CD4-positive, alpha-beta memory T cell (primary cell): ENCODE results near the gene RET. TPM values are rescaled to one million over a fixed set of nuclear protein-coding genes. Genes with fewer than 3 reads are reported as not detected.

Experiments
- CTCF ChIA-PET: fragments of 350-600 bp; sonication (Branson Sonifier 250); formaldehyde crosslinking; loops from one replicate; lab custom pipeline; 2021; ENCODE audit warnings: inconsistent platforms; ENCODE audit not compliant: partially characterized antibody; lab: Charles Lee
- POLR2A ChIA-PET: fragments of 350-600 bp; sonication (Branson Sonifier 250); formaldehyde crosslinking; loops from one replicate; lab custom pipeline; 2021; ENCODE audit not compliant: partially characterized antibody; lab: Charles Lee
- DNase-seq, 5 donors: peaks; one replicate each; pipeline versions ENCODE4 v3.0.0 to v3.0.0-alpha.2; 2020 to 2022; ENCODE audit warnings: mixed read lengths in 1 of 5
- H3K27ac ChIP-seq: one replicate; pipeline ENCODE4 v1.7.0; 2013; ENCODE audit warnings: low read depth, low read length
- H3K27me3 ChIP-seq: 2 replicates; pipeline ENCODE4 v1.7.0; 2013; ENCODE audit warnings: mild to moderate bottlenecking, low read length, moderate library complexity; ENCODE audit not compliant: insufficient read depth
- H3K36me3 ChIP-seq: 2 replicates; pipeline ENCODE4 v1.7.0; 2013; ENCODE audit warnings: mild to moderate bottlenecking, low read length, moderate library complexity; ENCODE audit not compliant: insufficient read depth
- H3K4me1 ChIP-seq: 2 replicates; pipeline ENCODE4 v1.7.0; 2013; ENCODE audit warnings: mild to moderate bottlenecking, low read length, moderate library complexity; ENCODE audit not compliant: insufficient read depth
- H3K4me3 ChIP-seq, 2 donors: one replicate each; pipeline ENCODE4 v1.7.0; 2013; ENCODE audit warnings: low read length in 2 of 2, mild to moderate bottlenecking in 1 of 2
- H3K9me3 ChIP-seq, 2 donors: one replicate each; pipeline ENCODE4 v1.7.0; 2013; ENCODE audit warnings: low read length in 2 of 2, control low read depth in 1 of 2; ENCODE audit not compliant: control insufficient read depth in 1 of 2
- H3K27ac Mint-ChIP-seq, 7 donors: one replicate each; pipeline ENCODE4 v1.8.0; 2020 to 2021; ENCODE audit warnings: mixed read lengths in 7 of 7, mild to moderate bottlenecking in 6 of 7, inconsistent platforms in 3 of 7, moderate library complexity in 3 of 7
- H3K27me3 Mint-ChIP-seq, 2 donors: one replicate each; pipeline ENCODE4 v1.8.0; 2020 to 2021; ENCODE audit warnings: mixed read lengths in 2 of 2
- H3K36me3 Mint-ChIP-seq, 2 donors: one replicate each; pipeline ENCODE4 v1.8.0; 2020 to 2021; ENCODE audit warnings: mixed read lengths in 2 of 2, inconsistent platforms in 1 of 2, mild to moderate bottlenecking in 1 of 2
- H3K4me1 Mint-ChIP-seq, 4 donors: one replicate each; pipeline ENCODE4 v1.8.0; 2020 to 2021; ENCODE audit warnings: mixed read lengths in 4 of 4, mild to moderate bottlenecking in 1 of 4
- H3K4me3 Mint-ChIP-seq, 8 donors: one replicate each; pipeline ENCODE4 v1.8.0; 2020 to 2021; ENCODE audit warnings: mixed read lengths in 8 of 8, mild to moderate bottlenecking in 7 of 8, moderate library complexity in 6 of 8, inconsistent platforms in 3 of 8
- H3K9me3 Mint-ChIP-seq, 8 donors: one replicate each; pipeline ENCODE4 v1.8.0; 2020 to 2021; ENCODE audit warnings: mixed read lengths in 8 of 8, mild to moderate bottlenecking in 5 of 8, inconsistent platforms in 3 of 8, moderate library complexity in 1 of 8
- intact Hi-C: fragments of 100-400 bp; cut with micrococcal nuclease; formaldehyde crosslinking; loops from one replicate; pipeline ENCODE4 v1.15.1; 2023
- polyA plus RNA-seq, 2 donors: library from polyadenylated mRNA; unstranded; fragments of 300-500 nt; fragmentation: Illumina TruSeq; gene quantifications; one replicate each; pipeline ENCODE4 v1.2.3, GENCODE V29; 2021
- total RNA-seq, 2 experiments: library from RNA; stranded (reverse); gene quantifications; one replicate each; pipeline ENCODE4 v1.2.3, GENCODE V29; 2021

The RET gene
- total and polyA plus RNA-seq, 4 experiments from 2014 or later = not detected

DNA sequence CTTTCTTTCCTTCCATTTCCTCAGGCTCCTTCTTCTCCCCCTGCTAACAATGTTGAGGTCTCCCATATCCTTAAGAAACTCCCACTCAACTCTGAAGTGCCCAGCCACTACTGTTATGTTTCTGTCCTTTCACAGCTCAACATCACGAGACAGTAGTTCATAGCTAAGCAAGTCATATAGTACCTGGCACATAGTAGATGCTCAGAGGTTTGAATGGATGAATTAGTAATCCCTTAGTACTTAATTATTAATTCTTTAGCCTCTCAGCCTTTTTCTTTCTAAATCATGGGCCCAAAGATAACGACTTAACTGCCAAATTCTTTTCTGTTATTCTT, 84.0 kb downstream of the RET start:
- peaks cover 38 to 54% of the 10 kb centered on the region in 2 donors for H3K36me3 Mint-ChIP-seq
- H3K27ac Mint-ChIP-seq = peak overlapping the region in 4 of 7 donors; percentile 14 to 94 (median 62)
- no peak overlapping the region for H3K4me3 ChIP-seq
- H3K4me1 ChIP-seq = peaks cover 13% of the 10 kb centered on the region
- POLR2A ChIA-PET = no interaction called here
- H3K4me3 Mint-ChIP-seq = no peak overlapping the region
- peaks cover 28 to 46% (median 35%) of the 10 kb centered on the region in 4 donors for H3K4me1 Mint-ChIP-seq
- CTCF ChIA-PET = interaction anchor here (0.9 to 2.5 kb wide), 2 partner anchors 19 to 22 kb away, joined by 3 to 6 read pairs; no protein-coding TSS in a partner anchor
- peaks cover 29% of the 10 kb centered on the region for H3K36me3 ChIP-seq
- H3K27ac ChIP-seq = no peak overlapping the region
- intact Hi-C loops = no loop called here
- no peak for DNase-seq
- no peaks in the 10 kb centered on the region for H3K27me3 ChIP-seq
- no peaks in the 10 kb centered on the region for H3K9me3 Mint-ChIP-seq
- no peaks in the 10 kb centered on the region for H3K27me3 Mint-ChIP-seq
- H3K9me3 ChIP-seq = no peaks in the 10 kb centered on the region

DNA sequence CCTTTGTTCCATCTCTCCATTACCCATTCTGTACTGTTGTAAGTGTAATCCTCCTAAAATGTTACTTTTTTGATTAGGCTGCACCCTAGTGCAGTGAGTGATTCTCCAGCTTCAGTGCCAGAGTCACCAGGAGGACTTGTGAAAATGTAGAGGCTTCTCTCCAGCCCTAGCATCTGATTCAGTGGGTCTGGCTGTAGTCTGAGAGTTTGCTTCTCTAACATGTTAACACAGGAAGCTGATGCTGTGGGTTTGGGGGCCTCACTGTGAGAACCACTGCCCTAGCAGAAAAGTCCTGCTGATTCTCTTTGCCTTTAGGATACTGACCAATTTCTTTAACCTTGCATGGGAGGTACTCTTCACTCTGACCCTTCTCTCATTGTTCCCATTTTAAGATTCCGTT, 85.7 kb downstream of the RET start:
- intact Hi-C loops = no loop called here
- ChIA-PET CTCF (no interaction called here), POLR2A (interaction anchor here (3.2 kb wide), 1 partner anchor 24 kb away, joined by 14 read pairs; the partner anchor contains the start of gene CSGALNACT2)
- Histone ChIP-seq H3K27me3 (no peaks in the 10 kb centered on the region), H3K4me3 (no peak overlapping the region), H3K9me3 (no peaks in the 10 kb centered on the region), H3K36me3 (peaks cover 29% of the 10 kb centered on the region), H3K27ac (no peak overlapping the region), H3K4me1 (no peaks in the 10 kb centered on the region)
- no peak for DNase-seq
- Mint-ChIP-seq H3K4me1 (peaks cover 24 to 38% (median 27%) of the 10 kb centered on the region in 4 donors), H3K27ac (peak overlapping the region in 2 of 7 donors; percentile 19 to 22), H3K27me3 (no peaks in the 10 kb centered on the region), H3K36me3 (peaks cover 36 to 55% of the 10 kb centered on the region in 2 donors), H3K9me3 (no peaks in the 10 kb centered on the region), H3K4me3 (no peak overlapping the region)

DNA sequence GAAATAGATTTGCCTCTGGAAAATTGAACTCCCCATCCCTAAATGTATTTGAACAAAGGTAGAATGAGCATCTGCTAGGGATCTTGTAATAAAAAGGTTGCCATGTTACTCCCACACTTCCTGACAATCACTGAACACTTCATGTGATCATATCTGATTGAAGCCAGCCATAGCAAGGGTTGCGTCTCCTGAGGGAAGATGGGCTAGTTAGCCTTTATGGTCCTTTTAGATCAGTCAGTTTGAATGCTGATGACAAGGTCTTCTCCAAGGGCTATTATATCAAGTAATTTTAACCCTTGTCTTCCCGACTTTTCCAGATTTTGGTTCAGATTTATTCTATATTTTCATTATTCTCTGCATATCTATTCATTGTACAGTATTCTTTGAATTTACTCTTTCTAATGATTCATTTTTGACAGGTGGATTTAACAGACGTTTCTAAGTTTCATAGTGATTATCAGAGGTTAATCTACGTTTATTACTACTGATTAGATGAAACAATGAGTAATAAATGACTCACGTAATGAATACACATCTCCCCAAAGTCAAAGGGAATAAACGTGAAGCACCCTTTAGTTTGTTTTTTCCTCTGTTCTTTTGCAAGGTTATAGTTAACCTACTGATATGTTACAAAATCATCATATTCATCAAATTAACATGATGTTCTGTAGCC, 89.5 kb downstream of the RET start:
- POLR2A ChIA-PET = no interaction called here
- peaks cover 37% of the 10 kb centered on the region for H3K36me3 ChIP-seq
- no peaks in the 10 kb centered on the region for H3K4me1 ChIP-seq
- intact Hi-C loops = loop anchor here (2.0 kb wide), 1 partner anchor 28 kb away; the partner anchor contains the start of gene CSGALNACT2
- H3K4me3 ChIP-seq = no peak overlapping the region
- peaks cover 53 to 64% of the 10 kb centered on the region in 2 donors for H3K36me3 Mint-ChIP-seq
- CTCF ChIA-PET = no interaction called here
- H3K4me1 Mint-ChIP-seq = peaks cover 15 to 41% (median 28%) of the 10 kb centered on the region in 4 donors
- H3K27ac Mint-ChIP-seq = peak overlapping the region in 4 of 7 donors; percentile 46 to 71 (median 70)
- no peaks in the 10 kb centered on the region for H3K27me3 ChIP-seq
- no peaks in the 10 kb centered on the region for H3K27me3 Mint-ChIP-seq
- no peak overlapping the region for H3K4me3 Mint-ChIP-seq
- H3K9me3 Mint-ChIP-seq = peaks cover 0 to 2% (median 0%) of the 10 kb centered on the region in 8 donors
- no peak overlapping the region for H3K27ac ChIP-seq
- H3K9me3 ChIP-seq = no peaks in the 10 kb centered on the region
- DNase-seq = no peak

DNA sequence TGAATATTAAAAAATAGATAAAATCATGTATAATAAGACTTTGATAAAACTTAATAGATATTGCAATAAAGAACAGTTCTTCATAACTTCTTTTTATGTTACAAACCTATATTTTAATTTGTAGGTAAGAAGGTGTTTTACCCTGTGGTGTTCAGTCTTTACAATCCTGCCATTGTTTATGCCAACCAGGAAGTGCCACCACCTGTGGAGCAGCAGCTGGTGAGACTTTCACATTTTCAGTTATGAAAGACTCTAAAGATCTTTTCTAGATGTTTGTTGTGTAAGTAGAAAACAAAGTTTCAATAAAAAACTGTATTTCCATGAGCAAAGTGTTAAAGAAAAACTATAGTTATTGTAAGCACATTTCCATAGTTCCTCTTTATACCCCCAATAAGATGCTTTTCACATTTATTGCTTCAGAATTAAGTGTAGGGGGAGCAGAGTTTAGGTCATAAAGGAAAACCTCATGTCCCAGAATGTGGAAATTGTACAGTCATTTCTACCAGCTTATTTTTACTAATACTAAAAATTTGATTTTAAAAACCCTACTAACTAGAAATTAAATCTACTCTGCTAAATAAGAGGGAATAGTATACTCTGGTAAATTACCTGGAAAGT, 90.1 kb downstream of the RET start:
- peak overlapping the region in 2 of 7 donors; percentile 25 to 46 for H3K27ac Mint-ChIP-seq
- no peaks in the 10 kb centered on the region for H3K4me1 ChIP-seq
- intact Hi-C loops = loop anchor here (2.0 kb wide), 1 partner anchor 28 kb away; the partner anchor contains the start of gene CSGALNACT2
- H3K9me3 ChIP-seq = no peaks in the 10 kb centered on the region
- DNase-seq = no peak
- H3K27ac ChIP-seq = no peak overlapping the region
- no peaks in the 10 kb centered on the region for H3K27me3 Mint-ChIP-seq
- peaks cover 0 to 2% (median 0%) of the 10 kb centered on the region in 8 donors for H3K9me3 Mint-ChIP-seq
- ChIA-PET CTCF (no interaction called here), POLR2A (no interaction called here)
- H3K36me3 ChIP-seq = peaks cover 32% of the 10 kb centered on the region
- no peaks in the 10 kb centered on the region for H3K27me3 ChIP-seq
- H3K4me3 ChIP-seq = no peak overlapping the region
- H3K4me1 Mint-ChIP-seq = peaks cover 12 to 41% (median 28%) of the 10 kb centered on the region in 4 donors
- H3K4me3 Mint-ChIP-seq = no peak overlapping the region
- peaks cover 53 to 64% of the 10 kb centered on the region in 2 donors for H3K36me3 Mint-ChIP-seq

DNA sequence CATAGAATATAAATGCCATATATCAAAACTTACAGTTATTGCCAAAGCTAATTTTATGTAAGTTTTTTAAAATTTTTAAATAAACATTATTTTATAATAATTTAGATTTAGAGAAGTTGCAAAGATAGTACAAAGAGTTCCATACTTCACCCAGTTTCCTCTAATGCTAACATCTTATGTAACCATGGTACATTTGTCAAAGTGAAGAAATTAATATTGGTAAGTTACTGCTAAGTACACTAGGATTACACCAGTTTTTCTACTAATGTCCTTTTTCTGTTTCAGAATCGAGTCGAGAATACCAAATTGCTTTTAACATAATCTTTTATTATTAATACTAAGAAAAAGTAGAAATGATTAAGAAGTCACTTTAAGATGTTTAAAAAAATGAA, 90.6 kb downstream of the RET start:
- Mint-ChIP-seq H3K4me1 (peaks cover 12 to 45% (median 30%) of the 10 kb centered on the region in 4 donors), H3K4me3 (no peak overlapping the region), H3K27ac (no peak overlapping the region), H3K36me3 (peaks cover 56 to 67% of the 10 kb centered on the region in 2 donors), H3K27me3 (no peaks in the 10 kb centered on the region), H3K9me3 (peaks cover 0 to 2% (median 0%) of the 10 kb centered on the region in 8 donors)
- no peaks in the 10 kb centered on the region for H3K27me3 ChIP-seq
- H3K9me3 ChIP-seq = no peaks in the 10 kb centered on the region
- DNase-seq = no peak
- intact Hi-C loops = loop anchor here (2.0 kb wide), 1 partner anchor 29 kb away; the partner anchor contains the start of gene CSGALNACT2
- peaks cover 27% of the 10 kb centered on the region for H3K36me3 ChIP-seq
- CTCF ChIA-PET = no interaction called here
- POLR2A ChIA-PET = no interaction called here
- no peak overlapping the region for H3K4me3 ChIP-seq
- H3K4me1 ChIP-seq = no peaks in the 10 kb centered on the region
- no peak overlapping the region for H3K27ac ChIP-seq

DNA sequence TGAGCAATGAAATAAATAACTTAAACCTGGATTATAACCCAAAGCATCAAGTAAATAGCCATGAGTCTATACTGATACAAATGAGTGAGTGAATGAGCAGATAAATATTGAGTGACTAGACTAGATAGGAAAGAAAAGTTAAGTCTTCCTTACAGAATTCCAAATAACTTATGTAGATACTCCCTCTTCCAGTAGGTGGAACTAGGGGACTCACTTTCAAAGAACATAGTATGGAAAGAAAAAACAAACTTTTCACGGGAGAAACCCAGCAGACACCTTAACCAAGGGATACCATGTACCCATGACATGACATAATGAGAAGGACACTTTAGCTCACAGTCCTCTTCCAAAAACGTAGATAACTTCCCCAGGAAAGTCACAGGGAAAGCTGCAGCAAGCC, 93.6 kb downstream of the RET start:
- Histone ChIP-seq H3K27me3 (no peaks in the 10 kb centered on the region), H3K36me3 (peaks cover 28% of the 10 kb centered on the region), H3K4me3 (no peak overlapping the region), H3K9me3 (no peaks in the 10 kb centered on the region), H3K4me1 (no peaks in the 10 kb centered on the region), H3K27ac (no peak overlapping the region)
- Mint-ChIP-seq H3K27me3 (no peaks in the 10 kb centered on the region), H3K4me3 (no peak overlapping the region), H3K36me3 (peaks cover 64 to 68% of the 10 kb centered on the region in 2 donors), H3K9me3 (peaks cover 0 to 2% (median 0%) of the 10 kb centered on the region in 8 donors), H3K27ac (peak overlapping the region in 4 of 7 donors; percentile 5 to 88 (median 66)), H3K4me1 (peaks cover 14 to 47% (median 32%) of the 10 kb centered on the region in 4 donors)
- CTCF ChIA-PET = interaction anchor here (0.5 to 1.1 kb wide), 3 partner anchors 16 to 189 kb away, joined by 3 read pairs; no protein-coding TSS in a partner anchor
- POLR2A ChIA-PET = interaction anchor here (3.6 kb wide), 1 partner anchor 32 kb away, joined by 21 read pairs; the partner anchor contains the start of gene CSGALNACT2
- intact Hi-C loops = no loop called here
- DNase-seq = no peak

DNA sequence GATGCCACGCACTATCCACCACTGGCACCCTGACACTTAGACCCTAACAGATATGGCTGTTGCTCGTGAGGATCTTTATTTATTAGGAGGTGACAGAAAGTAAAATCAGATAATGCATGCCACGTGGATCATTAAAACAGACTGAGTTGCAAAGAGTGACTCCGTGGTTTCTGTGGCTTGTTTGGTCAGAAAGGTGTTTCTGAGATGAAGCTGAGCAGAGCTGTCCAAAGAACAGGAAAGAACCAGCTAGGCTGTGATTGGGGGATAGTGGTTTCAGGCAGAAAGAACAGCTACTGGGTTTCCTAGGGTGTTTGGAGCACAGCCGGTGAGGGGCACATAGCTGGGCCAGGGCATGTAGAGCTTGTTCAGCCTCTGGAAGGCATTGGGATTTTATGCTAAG, 95.8 kb downstream of the RET start:
- H3K9me3 Mint-ChIP-seq = peaks cover 0 to 4% (median 0%) of the 10 kb centered on the region in 8 donors
- no peaks in the 10 kb centered on the region for H3K27me3 Mint-ChIP-seq
- Histone ChIP-seq H3K4me3 (no peak overlapping the region), H3K36me3 (peaks cover 36% of the 10 kb centered on the region), H3K9me3 (no peaks in the 10 kb centered on the region), H3K27me3 (no peaks in the 10 kb centered on the region), H3K27ac (no peak overlapping the region), H3K4me1 (no peaks in the 10 kb centered on the region)
- H3K4me1 Mint-ChIP-seq = peaks cover 10 to 38% (median 27%) of the 10 kb centered on the region in 4 donors
- H3K27ac Mint-ChIP-seq = peak overlapping the region in 4 of 7 donors; percentile 3 to 58 (median 21)
- DNase-seq = no peak
- POLR2A ChIA-PET = interaction anchor here (3.6 kb wide), 1 partner anchor 34 kb away, joined by 21 read pairs; the partner anchor contains the start of gene CSGALNACT2
- peaks cover 79 to 81% of the 10 kb centered on the region in 2 donors for H3K36me3 Mint-ChIP-seq
- intact Hi-C loops = no loop called here
- H3K4me3 Mint-ChIP-seq = peak overlapping the region in 1 of 8 donors; percentile 18
- CTCF ChIA-PET = interaction anchor here (2.4 to 3.0 kb wide), 2 partner anchors 29 to 32 kb away, joined by 7 to 8 read pairs; no protein-coding TSS in a partner anchor
